A549 (cell line): ENCODE data around the gene ADPRHL1. TPM values are rescaled to one million over a fixed set of nuclear protein-coding genes. Genes with fewer than 3 reads are reported as not detected.

Experiments used
- ATAC-seq, 2 experiments: fragments of 200-7000 bp in 1 of 2; fragments of >200 bp in 1 of 2; cut with Nextera tagmentation in 1 of 2; cut with Tn5 transposase in 1 of 2; 3 replicates each; pipeline versions ENCODE4 v1.8.0 to v1.9.1; 2018 to 2020; ENCODE audit warnings: mild to moderate bottlenecking in 1 of 2, moderate library complexity in 1 of 2
- CTCF ChIA-PET: fragments of 300-600 bp; sonication (Branson Sonifier 250); formaldehyde crosslinking; extraction: SDS; loops from one replicate; lab custom pipeline; 2021; ENCODE audit warnings: antibody characterized with exemption, inconsistent platforms; lab: Yijun Ruan, JAX
- POLR2A ChIA-PET: fragments of 350-600 bp; formaldehyde crosslinking; extraction: SDS; loops from one replicate; lab custom pipeline; 2021; ENCODE audit warnings: antibody characterized with exemption, inconsistent platforms; lab: Yijun Ruan, JAX
- DNase-seq, 2 experiments: peaks; one replicate each; pipeline versions ENCODE4 v3.0.0 to v3.0.0-alpha.2; 2011 to 2016; ENCODE audit warnings: low read depth in 1 of 2, low spot score in 1 of 2
- FAIRE-seq: peaks from 2 replicates; lab custom pipeline; 2011; peaks lifted over from hg19 to GRCh38; lab: Jason Lieb, UNC
- H3K27ac ChIP-seq, 2 experiments: fragments of >200 bp; sonication (Bioruptor Twin); formaldehyde crosslinking; 3 replicates each; pipeline ENCODE4 v1.5.1; 2016 to 2017
- H3K4me1 ChIP-seq: fragments of >200 bp; sonication (Bioruptor Twin); formaldehyde crosslinking; 3 replicates; pipeline ENCODE4 v1.6.1; 2016
- H3K4me2 ChIP-seq: fragments of >200 bp; sonication (Bioruptor Twin); formaldehyde crosslinking; 3 replicates; pipeline ENCODE4 v1.6.1; 2016
- H3K4me3 ChIP-seq: fragments of >200 bp; sonication (Bioruptor Twin); formaldehyde crosslinking; 3 replicates; pipeline ENCODE4 v1.5.1; 2016
- H3K9me3 ChIP-seq: fragments of >200 bp; sonication (Bioruptor Twin); formaldehyde crosslinking; 3 replicates; pipeline ENCODE4 v1.6.1; 2016
- ATOH8 ChIP-seq: fragments of 250-450 bp; sonication (Bioruptor Pico); IDR thresholded peaks from 2 replicates; pipeline ENCODE4 v1.5.0; 2020; ENCODE audit warnings: low read depth, mild to moderate bottlenecking, moderate library complexity
- BHLHE40 ChIP-seq: IDR thresholded peaks from 2 replicates; pipeline ENCODE4 v1.6.1; 2012; ENCODE audit warnings: low read depth, low read length, inconsistent platforms
- CEBPB ChIP-seq, 2 experiments: fragments of >200 bp in 1 of 2; sonication (Bioruptor Twin) in 1 of 2; formaldehyde crosslinking in 1 of 2; IDR thresholded peaks; 2 replicates each; pipeline ENCODE4 v1.6.1; 2012 to 2016
- EHF ChIP-seq: fragments of 250-450 bp; sonication (Bioruptor Pico); IDR thresholded peaks from 2 replicates; pipeline ENCODE4 v1.5.0; 2020; ENCODE audit warnings: mild to moderate bottlenecking
- EHMT2 ChIP-seq: fragments of 200-600 bp; sonication (generic); IDR thresholded peaks from 2 replicates; pipeline ENCODE4 v1.6.1; 2016; ENCODE audit warnings: antibody characterized with exemption, low read depth, mild to moderate bottlenecking, moderate library complexity
- ESRRA ChIP-seq: fragments of 150-350 bp; IDR thresholded peaks from 2 replicates; pipeline ENCODE4 v1.6.1; 2014; ENCODE audit warnings: mild to moderate bottlenecking, low read length, borderline replicate concordance
- FOSL2 ChIP-seq, 2 experiments: fragments of 450-650 bp in 1 of 2; fragments of >200 bp in 1 of 2; sonication (Bioruptor Twin) in 1 of 2; formaldehyde crosslinking; IDR thresholded peaks; 2 replicates each; pipeline versions ENCODE4 v1.5.0 to v1.6.1; 2016 to 2020; ENCODE audit warnings: mild to moderate bottlenecking in 1 of 2, moderate library complexity in 1 of 2
- FOXS1 ChIP-seq: fragments of 250-450 bp; sonication (Bioruptor Pico); IDR thresholded peaks from 2 replicates; pipeline ENCODE4 v1.5.0; 2020; ENCODE audit warnings: mild to moderate bottlenecking, moderate library complexity
- GATA3 ChIP-seq: IDR thresholded peaks from 2 replicates; pipeline ENCODE4 v1.6.1; 2012; ENCODE audit warnings: borderline replicate concordance
- HOXA7 ChIP-seq: fragments of 250-450 bp; sonication (Bioruptor Pico); IDR thresholded peaks from 2 replicates; pipeline ENCODE4 v1.5.0; 2020; ENCODE audit warnings: mild to moderate bottlenecking, moderate library complexity
- JUN ChIP-seq, 2 experiments: fragments of >200 bp; sonication (Bioruptor Twin); formaldehyde crosslinking; IDR thresholded peaks; 2 replicates in 1 of 2; 3 replicates in 1 of 2; pipeline ENCODE4 v1.6.1; 2016 to 2017
- JUNB ChIP-seq: fragments of >200 bp; sonication (Bioruptor Twin); formaldehyde crosslinking; IDR thresholded peaks from 2 replicates; pipeline ENCODE4 v1.6.1; 2016
- KDM1A ChIP-seq: fragments of 200-600 bp; sonication (generic); IDR thresholded peaks from 2 replicates; pipeline ENCODE4 v1.6.1; 2016; ENCODE audit warnings: low read depth, mild to moderate bottlenecking
- KDM5A ChIP-seq: fragments of 200-600 bp; sonication (generic); IDR thresholded peaks from 2 replicates; pipeline ENCODE4 v1.6.1; 2016; ENCODE audit warnings: antibody characterized with exemption, mild to moderate bottlenecking
- RAD21 ChIP-seq, 2 experiments: fragments of >200 bp in 1 of 2; sonication (Bioruptor Twin) in 1 of 2; formaldehyde crosslinking in 1 of 2; IDR thresholded peaks in 1 of 2; conservative IDR thresholded peaks in 1 of 2; 2 replicates in 1 of 2; 3 replicates in 1 of 2; pipeline ENCODE4 v1.6.1; 2012 to 2018; ENCODE audit warnings: inconsistent platforms in 1 of 2
- RCOR1 ChIP-seq: fragments of 150-350 bp; IDR thresholded peaks from 2 replicates; pipeline ENCODE4 v1.6.1; 2014; ENCODE audit warnings: antibody characterized with exemption, low read length, low read depth
- RFX5 ChIP-seq: fragments of 450-650 bp; IDR thresholded peaks from 2 replicates; pipeline ENCODE4 v1.7.1; 2014; ENCODE audit warnings: antibody characterized with exemption, mild to moderate bottlenecking, moderate library complexity
- RNF2 ChIP-seq: fragments of 200-600 bp; sonication (generic); IDR thresholded peaks from 2 replicates; pipeline ENCODE4 v1.6.1; 2016; ENCODE audit warnings: low read depth, mild to moderate bottlenecking, antibody characterized with exemption, moderate library complexity, borderline replicate concordance
- TFCP2L1 ChIP-seq: fragments of 250-450 bp; sonication (Bioruptor Pico); IDR thresholded peaks from 2 replicates; pipeline ENCODE4 v1.5.0; 2021; ENCODE audit warnings: mild to moderate bottlenecking
- ZC3H11A ChIP-seq: fragments of 450-650 bp; IDR thresholded peaks from 2 replicates; pipeline ENCODE4 v1.6.1; 2014; ENCODE audit warnings: antibody characterized with exemption, mild to moderate bottlenecking
- ZSCAN20 ChIP-seq: fragments of 250-450 bp; sonication (Bioruptor Pico); IDR thresholded peaks from 2 replicates; pipeline ENCODE4 v1.8.0; 2022; ENCODE audit warnings: mild to moderate bottlenecking, moderate library complexity
- WGBS: methylation state at CpG from one replicate; pipeline ENCODE4 v1.1.6; 2017; ENCODE audit errors: missing lambda C conversion rate; 5-methylcytosine and 5-hydroxymethylcytosine counted together
- polyA plus RNA-seq, 4 experiments: library from polyadenylated mRNA; depleted of rRNA in 3 of 4; stranded (reverse); fragments of >200 nt; fragmentation: RNase III in 1 of 4; extraction: RNeasy Plus Mini Kit Qiagen cat#74134 plus additional on column Dnase treatment in 1 of 4; gene quantifications; 2 replicates in 3 of 4; 3 replicates in 1 of 4; pipeline ENCODE4 v1.2.3, GENCODE V29; 2011 to 2017
- TF ChIP-seq, protein P1 (sequence below): fragments of 150-350 bp; IDR thresholded peaks from 2 replicates; pipeline ENCODE4 v1.6.1; 2014; ENCODE audit warnings: low read depth, mild to moderate bottlenecking, low read length
- TF ChIP-seq, protein P2 (sequence below): IDR thresholded peaks from 2 replicates; pipeline ENCODE4 v1.6.1; 2012; ENCODE audit warnings: low read depth, borderline replicate concordance
- TF ChIP-seq, protein P3 (sequence below): fragments of >200 bp; sonication (Bioruptor Twin); formaldehyde crosslinking; IDR thresholded peaks from 2 replicates; pipeline ENCODE4 v1.6.1; 2016

The ADPRHL1 gene
- polyA plus RNA-seq, 2 of the 4 experiments (the other 2 are of a cell fraction), result 11.0 to 11.4 TPM

DNA sequence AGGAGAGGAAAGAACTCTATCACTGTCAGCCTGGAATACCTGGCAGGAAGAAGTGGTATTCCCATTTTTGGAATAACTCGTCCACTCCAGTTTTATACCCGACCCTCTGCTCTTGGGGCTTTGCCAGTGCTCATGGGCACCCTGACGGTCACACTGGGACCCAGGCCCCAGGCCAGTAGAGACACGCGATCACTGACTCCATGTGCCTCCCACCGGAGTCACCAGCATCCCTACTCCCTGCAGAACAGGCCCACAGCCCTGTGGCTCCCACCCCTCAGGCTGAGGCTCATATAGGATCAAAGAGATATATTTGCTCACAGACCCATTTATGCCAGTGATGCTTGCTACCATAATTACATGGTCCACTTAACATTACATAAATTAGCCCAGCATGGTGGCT lies 92.8 kb downstream of the ADPRHL1 start:
- WGBS, result 98% methylated on average over 5 of the region's 6 CpGs
- CTCF ChIA-PET, result interaction anchor here (0.6 to 0.8 kb wide), 2 partner anchors 33 to 34 kb away, joined by 3 read pairs; no protein-coding TSS in a partner anchor
- no peak for ATAC-seq

DNA sequence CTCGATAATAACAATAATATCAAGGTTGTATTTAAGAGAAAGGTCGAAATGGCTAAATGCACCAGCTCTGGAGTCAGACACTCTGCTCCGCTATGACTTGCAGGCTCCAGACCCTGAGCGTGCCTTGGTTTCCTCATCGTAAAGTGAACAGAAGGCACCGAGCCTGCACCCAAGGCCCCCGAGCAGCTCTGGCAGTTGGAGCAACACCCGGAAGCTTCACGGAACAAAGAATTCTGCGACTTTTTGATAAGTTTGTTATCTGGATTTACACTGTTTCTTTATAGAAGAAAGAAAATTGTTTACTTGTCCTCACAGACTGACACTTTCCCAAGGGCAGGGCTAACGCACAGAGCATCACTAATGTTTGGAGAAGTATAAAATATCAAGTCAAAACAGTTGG lies 93.7 kb downstream of the ADPRHL1 start:
- ChIA-PET POLR2A (no interaction called here), CTCF (interaction anchor here (0.6 to 0.8 kb wide), 2 partner anchors 34 to 35 kb away, joined by 3 read pairs; no protein-coding TSS in a partner anchor)
- no peaks in the 10 kb centered on the region for H3K9me3 ChIP-seq
- H3K4me3 ChIP-seq, result no peak overlapping the region
- FAIRE-seq, result no peak
- no peaks in the 10 kb centered on the region for H3K4me1 ChIP-seq
- no peak for ATAC-seq
- no peak overlapping the region for H3K27ac ChIP-seq
- TF ChIP-seq JUN (IDR thresholded peaks at IDR 0.05) (no peak), EHF (CRISPR knock-in tag) (no peak)
- 88% methylated on average over 11 of the region's 11 CpGs for WGBS
- no peak overlapping the region for H3K4me2 ChIP-seq
- no peak for DNase-seq

More for the DNA sequence above, 92.8 kb downstream of the ADPRHL1 start:
- DNase-seq, result no peak
- TF ChIP-seq RNF2 (no peak), ATOH8 (CRISPR knock-in tag) (no peak), EHMT2 (no peak), FOXS1 (CRISPR knock-in tag) (no peak), ESRRA (no peak), KDM5A (no peak), BHLHE40 (no peak), ZSCAN20 (CRISPR knock-in tag) (no peak), JUNB (no peak), HOXA7 (CRISPR knock-in tag) (no peak), KDM1A (no peak), RAD21 (conservative IDR thresholded peaks at IDR 0.05 in 1 of 2, IDR thresholded peaks at IDR 0.05 in 1 of 2) (no peak), RCOR1 (no peak), TFCP2L1 (CRISPR knock-in tag) (no peak), ZC3H11A (no peak), CEBPB (IDR thresholded peaks at IDR 0.05) (no peak), FOSL2 (IDR thresholded peaks at IDR 0.05) (no peak), FOSL2 (CRISPR knock-in tag; IDR thresholded peaks at IDR 0.05) (no peak)
- TF ChIP-seq, protein P1, sequence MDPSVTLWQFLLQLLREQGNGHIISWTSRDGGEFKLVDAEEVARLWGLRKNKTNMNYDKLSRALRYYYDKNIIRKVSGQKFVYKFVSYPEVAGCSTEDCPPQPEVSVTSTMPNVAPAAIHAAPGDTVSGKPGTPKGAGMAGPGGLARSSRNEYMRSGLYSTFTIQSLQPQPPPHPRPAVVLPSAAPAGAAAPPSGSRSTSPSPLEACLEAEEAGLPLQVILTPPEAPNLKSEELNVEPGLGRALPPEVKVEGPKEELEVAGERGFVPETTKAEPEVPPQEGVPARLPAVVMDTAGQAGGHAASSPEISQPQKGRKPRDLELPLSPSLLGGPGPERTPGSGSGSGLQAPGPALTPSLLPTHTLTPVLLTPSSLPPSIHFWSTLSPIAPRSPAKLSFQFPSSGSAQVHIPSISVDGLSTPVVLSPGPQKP, result no peak
- TF ChIP-seq, protein P2, sequence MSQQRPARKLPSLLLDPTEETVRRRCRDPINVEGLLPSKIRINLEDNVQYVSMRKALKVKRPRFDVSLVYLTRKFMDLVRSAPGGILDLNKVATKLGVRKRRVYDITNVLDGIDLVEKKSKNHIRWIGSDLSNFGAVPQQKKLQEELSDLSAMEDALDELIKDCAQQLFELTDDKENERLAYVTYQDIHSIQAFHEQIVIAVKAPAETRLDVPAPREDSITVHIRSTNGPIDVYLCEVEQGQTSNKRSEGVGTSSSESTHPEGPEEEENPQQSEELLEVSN, result no peak
- TF ChIP-seq, protein P3, sequence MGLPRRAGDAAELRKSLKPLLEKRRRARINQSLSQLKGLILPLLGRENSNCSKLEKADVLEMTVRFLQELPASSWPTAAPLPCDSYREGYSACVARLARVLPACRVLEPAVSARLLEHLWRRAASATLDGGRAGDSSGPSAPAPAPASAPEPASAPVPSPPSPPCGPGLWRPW, result no peak
- POLR2A ChIA-PET, result interaction anchor here (0.7 kb wide), 1 partner anchor 184 kb away, joined by 3 read pairs; no protein-coding TSS in a partner anchor
- no peaks in the 10 kb centered on the region for H3K4me1 ChIP-seq
- H3K9me3 ChIP-seq, result no peaks in the 10 kb centered on the region
- no peak overlapping the region for H3K4me3 ChIP-seq
- no peak overlapping the region for H3K27ac ChIP-seq
- FAIRE-seq, result no peak
- no peak overlapping the region for H3K4me2 ChIP-seq

DNA sequence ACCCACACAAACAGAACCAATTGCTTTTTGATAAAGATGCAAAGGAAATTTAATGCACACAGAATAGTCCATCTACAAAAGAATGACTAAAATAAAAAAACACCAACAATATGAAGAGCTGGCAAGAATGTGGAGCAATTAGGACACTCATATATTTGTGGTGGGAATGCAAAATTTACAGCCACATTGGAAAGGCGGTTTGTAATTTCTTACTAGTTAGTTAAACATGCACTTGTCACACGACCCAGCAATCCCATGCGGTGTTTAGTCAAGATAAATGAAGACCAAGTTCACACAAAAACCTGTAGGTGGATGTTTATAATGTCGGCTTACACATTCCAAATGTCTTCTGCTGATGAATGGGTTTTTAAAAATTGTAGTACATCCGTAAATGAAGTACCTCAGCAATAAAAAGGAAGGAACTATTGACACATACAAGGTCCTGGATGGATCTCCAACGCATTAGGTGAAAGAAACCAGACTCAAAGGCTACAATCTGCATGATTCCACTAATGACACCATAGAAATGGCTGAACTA lies 94.6 kb downstream of the ADPRHL1 start:
- DNase-seq, result no peak
- no peaks in the 10 kb centered on the region for H3K9me3 ChIP-seq
- ChIA-PET POLR2A (no interaction called here), CTCF (no interaction called here)
- TF ChIP-seq HOXA7 (CRISPR knock-in tag), result no peak
- TF ChIP-seq ZC3H11A, result no peak
- TF ChIP-seq JUNB, result no peak
- TF ChIP-seq RFX5, result no peak
- no peak for TF ChIP-seq ZSCAN20 (CRISPR knock-in tag)
- TF ChIP-seq EHMT2, result no peak
- no peak for TF ChIP-seq GATA3
- TF ChIP-seq ATOH8 (CRISPR knock-in tag), result no peak
- no peak for TF ChIP-seq KDM1A
- no peak for TF ChIP-seq RNF2
- TF ChIP-seq, protein P2, result no peak
- TF ChIP-seq, protein P1, result no peak
- TF ChIP-seq, all 56 proteins: peak for 0
- WGBS, result 71% methylated on average over 6 of the region's 6 CpGs
- no peak for FAIRE-seq
- no peak for ATAC-seq
- H3K4me1 ChIP-seq, result no peaks in the 10 kb centered on the region
- H3K27ac ChIP-seq, result no peak overlapping the region
- no peak overlapping the region for H3K4me3 ChIP-seq
- H3K4me2 ChIP-seq, result no peak overlapping the region
